Astrocyte (in vitro differentiated cells and primary cell): ENCODE measurements around the gene COLQ.

Source experiments
- EZH2 ChIP-seq: IDR thresholded peaks from 2 replicates; pipeline ENCODE4 v1.6.1; 2012; ENCODE audit warnings: mild to moderate bottlenecking, low read length, inconsistent platforms; ENCODE audit not compliant: insufficient read depth
- TF ChIP-seq, protein P1 (sequence below): IDR thresholded peaks from 2 replicates; pipeline ENCODE4 v1.5.1; 2011; ENCODE audit warnings: low read depth, mild to moderate bottlenecking, inconsistent platforms, low read length, moderate library complexity; ENCODE audit not compliant: insufficient read depth

DNA sequence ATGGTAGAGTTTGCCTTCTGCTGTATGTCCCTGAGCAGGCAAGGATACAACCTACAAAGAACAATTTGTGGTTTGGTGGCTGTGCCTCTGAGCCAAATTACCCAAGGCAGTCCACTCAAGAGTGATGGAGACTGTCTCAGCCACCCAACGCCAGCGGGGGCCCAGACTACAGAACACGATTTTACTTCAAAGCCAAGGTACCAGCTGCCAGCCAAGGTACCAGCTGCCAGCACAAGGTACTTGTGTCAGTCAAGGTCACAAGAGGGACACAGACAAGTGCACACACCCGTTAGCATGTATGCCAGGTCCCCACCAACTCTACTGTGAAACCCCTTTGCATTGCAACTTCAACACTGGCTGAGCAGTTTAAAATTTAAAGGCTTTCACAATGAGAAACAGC lies 23.5 kb downstream of the COLQ start:
- TF ChIP-seq, protein P1, sequence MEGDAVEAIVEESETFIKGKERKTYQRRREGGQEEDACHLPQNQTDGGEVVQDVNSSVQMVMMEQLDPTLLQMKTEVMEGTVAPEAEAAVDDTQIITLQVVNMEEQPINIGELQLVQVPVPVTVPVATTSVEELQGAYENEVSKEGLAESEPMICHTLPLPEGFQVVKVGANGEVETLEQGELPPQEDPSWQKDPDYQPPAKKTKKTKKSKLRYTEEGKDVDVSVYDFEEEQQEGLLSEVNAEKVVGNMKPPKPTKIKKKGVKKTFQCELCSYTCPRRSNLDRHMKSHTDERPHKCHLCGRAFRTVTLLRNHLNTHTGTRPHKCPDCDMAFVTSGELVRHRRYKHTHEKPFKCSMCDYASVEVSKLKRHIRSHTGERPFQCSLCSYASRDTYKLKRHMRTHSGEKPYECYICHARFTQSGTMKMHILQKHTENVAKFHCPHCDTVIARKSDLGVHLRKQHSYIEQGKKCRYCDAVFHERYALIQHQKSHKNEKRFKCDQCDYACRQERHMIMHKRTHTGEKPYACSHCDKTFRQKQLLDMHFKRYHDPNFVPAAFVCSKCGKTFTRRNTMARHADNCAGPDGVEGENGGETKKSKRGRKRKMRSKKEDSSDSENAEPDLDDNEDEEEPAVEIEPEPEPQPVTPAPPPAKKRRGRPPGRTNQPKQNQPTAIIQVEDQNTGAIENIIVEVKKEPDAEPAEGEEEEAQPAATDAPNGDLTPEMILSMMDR = no peak
- no peak for TF ChIP-seq EZH2
